Measurements from ENCODE around the gene RNF19B.

RNF19B gene

DNA sequence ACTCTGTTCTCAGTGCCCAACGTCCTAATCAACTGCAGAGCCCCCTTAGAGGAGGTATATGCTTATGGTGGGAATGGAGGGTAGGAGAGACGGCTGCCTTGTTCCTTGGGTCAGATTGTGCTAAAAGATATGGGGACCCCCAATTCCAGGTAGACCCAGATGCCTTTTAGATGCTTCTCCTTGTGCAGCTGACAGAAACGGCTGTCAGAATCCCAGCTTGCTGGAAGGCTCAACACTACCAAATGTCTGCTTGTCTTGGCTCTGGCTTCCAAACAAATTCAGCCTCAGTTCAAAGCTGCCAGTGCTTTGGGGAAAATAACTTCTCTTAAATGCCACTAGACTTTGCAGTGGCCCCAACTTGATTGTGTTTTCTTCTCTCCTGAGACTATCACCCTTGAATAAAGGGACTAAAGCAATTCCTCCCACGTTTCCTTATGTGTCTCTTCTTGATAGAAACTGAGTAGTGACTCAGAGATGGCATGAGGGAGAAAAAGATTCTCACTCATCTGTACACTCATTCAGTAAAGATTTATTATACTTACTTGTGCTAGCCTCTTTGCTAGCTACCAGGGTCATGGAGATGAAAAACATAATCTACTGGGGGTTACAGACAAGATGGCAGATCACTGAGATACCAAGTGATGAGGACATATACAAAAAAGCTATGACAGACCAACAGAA is 3.4 kb upstream of the RNF19B start:
- Histone ChIP-seq H3K4me3 (ENCODE audit: low read length) (no peak overlapping the region), H3K79me2 (ENCODE audit: low read length) (peaks cover 11% of the 10 kb centered on the region), H4K20me1 (ENCODE audit: insufficient read depth, low read length) (peaks cover 3% of the 10 kb centered on the region), H3K4me1 (ENCODE audit: low read length) (peaks cover 4% of the 10 kb centered on the region), H3K9me3 (ENCODE audit: insufficient read depth, low read length) (no peaks in the 10 kb centered on the region), H3K27me3 (ENCODE audit: low read depth, low read length) (no peaks in the 10 kb centered on the region), H3K9ac (ENCODE audit: low read length) (no peak overlapping the region), H3K27ac (ENCODE audit: low read length) (no peak overlapping the region), H3K4me2 (ENCODE audit: low read length) (no peak overlapping the region), H2AFZ (ENCODE audit: low read depth, low read length) (no peak overlapping the region; the same call in 1 of the 2 replicates), H3K36me3 (replicated peaks; ENCODE audit: low read depth, low read length) (no peaks in the 10 kb centered on the region)
- TF ChIP-seq EZH2phosphoT487 (IDR thresholded peaks at IDR 0.05; ENCODE audit: low read depth): no peak
- TF ChIP-seq, protein P1, sequence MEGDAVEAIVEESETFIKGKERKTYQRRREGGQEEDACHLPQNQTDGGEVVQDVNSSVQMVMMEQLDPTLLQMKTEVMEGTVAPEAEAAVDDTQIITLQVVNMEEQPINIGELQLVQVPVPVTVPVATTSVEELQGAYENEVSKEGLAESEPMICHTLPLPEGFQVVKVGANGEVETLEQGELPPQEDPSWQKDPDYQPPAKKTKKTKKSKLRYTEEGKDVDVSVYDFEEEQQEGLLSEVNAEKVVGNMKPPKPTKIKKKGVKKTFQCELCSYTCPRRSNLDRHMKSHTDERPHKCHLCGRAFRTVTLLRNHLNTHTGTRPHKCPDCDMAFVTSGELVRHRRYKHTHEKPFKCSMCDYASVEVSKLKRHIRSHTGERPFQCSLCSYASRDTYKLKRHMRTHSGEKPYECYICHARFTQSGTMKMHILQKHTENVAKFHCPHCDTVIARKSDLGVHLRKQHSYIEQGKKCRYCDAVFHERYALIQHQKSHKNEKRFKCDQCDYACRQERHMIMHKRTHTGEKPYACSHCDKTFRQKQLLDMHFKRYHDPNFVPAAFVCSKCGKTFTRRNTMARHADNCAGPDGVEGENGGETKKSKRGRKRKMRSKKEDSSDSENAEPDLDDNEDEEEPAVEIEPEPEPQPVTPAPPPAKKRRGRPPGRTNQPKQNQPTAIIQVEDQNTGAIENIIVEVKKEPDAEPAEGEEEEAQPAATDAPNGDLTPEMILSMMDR (IDR thresholded peaks at IDR 0.05; ENCODE audit: low read depth, low read length): no peak

DNA sequence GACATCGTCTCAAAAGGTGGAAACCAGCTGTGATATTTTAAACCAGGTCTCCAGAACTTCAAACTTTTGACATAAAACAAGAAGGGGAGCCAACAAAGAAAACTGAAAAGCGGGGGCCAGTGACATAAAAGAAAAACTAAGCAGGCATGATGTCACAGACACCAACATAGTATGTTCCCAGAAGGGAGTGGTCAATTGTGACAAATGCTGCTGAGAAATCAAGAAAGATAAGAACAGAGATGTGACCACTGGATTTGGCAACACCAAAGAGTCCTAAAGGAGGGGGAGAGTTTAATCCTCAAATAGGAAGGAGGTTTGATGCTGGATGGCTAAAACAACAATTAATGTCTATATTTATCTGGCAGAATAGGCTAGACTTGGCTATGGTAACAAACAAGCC is 2.3 kb upstream of the RNF19B start:
- H3K4me2 ChIP-seq (ENCODE audit: low read length): no peak overlapping the region
- H3K9me3 ChIP-seq (ENCODE audit: insufficient read depth, low read length): no peaks in the 10 kb centered on the region
- no peak overlapping the region for H2AFZ ChIP-seq (ENCODE audit: low read depth, low read length)
- no peak overlapping the region for H3K9ac ChIP-seq (ENCODE audit: low read length)
- no peak for TF ChIP-seq EZH2phosphoT487 (IDR thresholded peaks at IDR 0.05; ENCODE audit: low read depth)
- TF ChIP-seq, protein P1 (IDR thresholded peaks at IDR 0.05; ENCODE audit: low read depth, low read length): no peak
- peaks cover 23% of the 10 kb centered on the region for H3K79me2 ChIP-seq (ENCODE audit: low read length)
- no peaks in the 10 kb centered on the region for H3K36me3 ChIP-seq (replicated peaks; ENCODE audit: low read depth, low read length)
- H3K27me3 ChIP-seq (ENCODE audit: low read depth, low read length): no peaks in the 10 kb centered on the region
- H4K20me1 ChIP-seq (ENCODE audit: insufficient read depth, low read length): peaks cover 12% of the 10 kb centered on the region
- peaks cover 15% of the 10 kb centered on the region for H3K4me1 ChIP-seq (ENCODE audit: low read length)
- no peak overlapping the region for H3K27ac ChIP-seq (ENCODE audit: low read length)
- H3K4me3 ChIP-seq (ENCODE audit: low read length): no peak overlapping the region

DNA sequence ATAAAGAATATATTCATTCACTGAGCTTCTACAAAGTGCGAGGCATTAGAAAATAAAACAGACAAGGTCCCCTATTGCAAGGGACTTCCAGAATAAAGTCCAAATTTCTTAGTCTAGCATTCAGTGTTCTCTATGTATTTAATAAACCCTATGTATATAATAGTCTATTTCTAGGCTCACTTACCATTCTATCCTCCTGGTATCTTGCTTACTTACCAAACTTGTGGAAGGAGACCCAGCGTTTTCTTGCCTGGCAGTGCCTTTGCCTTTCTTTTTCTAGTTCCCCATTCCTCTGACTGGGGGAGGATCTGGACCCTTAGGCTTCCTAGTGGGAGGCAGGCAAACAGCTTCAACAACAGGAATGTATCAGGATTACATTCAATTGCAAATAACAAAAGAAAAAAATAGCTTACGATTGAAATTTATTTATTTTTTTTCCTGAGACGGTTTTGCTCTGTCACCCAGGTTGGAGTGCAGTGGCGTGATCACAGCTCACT is 690 bp upstream of the RNF19B start:
- H3K27ac ChIP-seq (ENCODE audit: low read length): peak overlapping the region; percentile 9; the same call in 1 of the 2 replicates
- H2AFZ ChIP-seq (ENCODE audit: low read depth, low read length): peak overlapping the region; percentile 47; the same call in 1 of the 2 replicates
- H4K20me1 ChIP-seq (ENCODE audit: insufficient read depth, low read length): peaks cover 21% of the 10 kb centered on the region

More for the DNA sequence above, 690 bp upstream of the RNF19B start:
- H3K4me3 ChIP-seq (ENCODE audit: low read length): peak overlapping the region; percentile 77
- no peaks in the 10 kb centered on the region for H3K9me3 ChIP-seq (ENCODE audit: insufficient read depth, low read length)
- H3K27me3 ChIP-seq (ENCODE audit: low read depth, low read length): no peaks in the 10 kb centered on the region
- H3K9ac ChIP-seq (ENCODE audit: low read length): peak overlapping the region; percentile 41
- peaks cover 39% of the 10 kb centered on the region for H3K79me2 ChIP-seq (ENCODE audit: low read length)
- TF ChIP-seq, protein P1 (IDR thresholded peaks at IDR 0.05; ENCODE audit: low read depth, low read length): no peak
- TF ChIP-seq EZH2phosphoT487 (IDR thresholded peaks at IDR 0.05; ENCODE audit: low read depth): no peak
- peak overlapping the region; percentile 72 for H3K4me2 ChIP-seq (ENCODE audit: low read length)
- H3K4me1 ChIP-seq (ENCODE audit: low read length): peaks cover 25% of the 10 kb centered on the region
- no peaks in the 10 kb centered on the region for H3K36me3 ChIP-seq (replicated peaks; ENCODE audit: low read depth, low read length)

Data from OCI-LY3 (cell line).